Smooth muscle cell (in vitro differentiated cells): Measurements from ENCODE around the gene OR9Q1. TPM values are rescaled to one million over a fixed set of nuclear protein-coding genes. Genes with fewer than 3 reads are reported as not detected.

Source experiments
- DNase-seq: peaks from one replicate; lab custom pipeline; 2025; ENCODE audit not compliant: unreplicated experiment; lab: John Stamatoyannopoulos, UW
- H2AFZ ChIP-seq: fragments of 200-600 bp; sonication (generic); 2 replicates; pipeline ENCODE4 v1.6.0; 2016; ENCODE audit warnings: antibody characterized with exemption, low read depth, mild to moderate bottlenecking
- H3F3A ChIP-seq: fragments of 200-600 bp; sonication (generic); 2 replicates; pipeline ENCODE4 v1.6.0; 2017; ENCODE audit warnings: antibody characterized with exemption, low read depth
- H3K27ac ChIP-seq: fragments of 200-600 bp; sonication (generic); 2 replicates; pipeline ENCODE4 v1.5.1; 2016; ENCODE audit warnings: low read depth, mild to moderate bottlenecking
- H3K27me3 ChIP-seq: fragments of 200-600 bp; sonication (generic); 2 replicates; pipeline ENCODE4 v1.6.1; 2016; ENCODE audit warnings: low read depth, mild to moderate bottlenecking
- H3K36me3 ChIP-seq: fragments of 200-600 bp; sonication (generic); 2 replicates; pipeline ENCODE4 v1.5.1; 2016; ENCODE audit warnings: low read depth
- H3K4me1 ChIP-seq: fragments of 200-600 bp; sonication (generic); 2 replicates; pipeline ENCODE4 v1.5.1; 2016; ENCODE audit warnings: low read depth
- H3K4me2 ChIP-seq: fragments of 200-600 bp; sonication (generic); 2 replicates; pipeline ENCODE4 v1.6.0; 2016; ENCODE audit warnings: mild to moderate bottlenecking
- H3K4me3 ChIP-seq: fragments of 200-600 bp; sonication (generic); 2 replicates; pipeline ENCODE4 v1.5.1; 2016; ENCODE audit warnings: mild to moderate bottlenecking
- H3K79me2 ChIP-seq: fragments of 200-600 bp; sonication (generic); 2 replicates; pipeline ENCODE4 v1.6.0; 2016; ENCODE audit warnings: low read depth, mild to moderate bottlenecking
- H3K9ac ChIP-seq: fragments of 200-600 bp; sonication (generic); 2 replicates; pipeline ENCODE4 v1.6.0; 2016; ENCODE audit warnings: low read depth
- H3K9me3 ChIP-seq: fragments of 200-600 bp; sonication (generic); replicated peaks from 2 replicates; pipeline ENCODE4 v1.5.1; 2016; ENCODE audit warnings: low read depth
- H4K20me1 ChIP-seq: fragments of 200-600 bp; sonication (generic); 2 replicates; pipeline ENCODE4 v1.6.0; 2016; ENCODE audit warnings: low read depth
- CTCF ChIP-seq: fragments of 200-600 bp; sonication (generic); IDR thresholded peaks from 2 replicates; pipeline ENCODE4 v1.5.1; 2017; ENCODE audit warnings: borderline replicate concordance, mild to moderate bottlenecking, antibody characterized with exemption; ENCODE audit not compliant: insufficient read depth, poor library complexity, severe bottlenecking
- WGBS: methylation state at CpG from one replicate; pipeline ENCODE4 v1.1.7; 2016; ENCODE audit warnings: low lambda C conversion rate; 5-methylcytosine and 5-hydroxymethylcytosine counted together
- polyA plus RNA-seq: library from polyadenylated mRNA; unstranded; fragments of >200 nt; fragmentation: Nextera tagmentation; extraction: Ambion mirVana; gene quantifications from 2 replicates; pipeline ENCODE4 v1.2.1, GENCODE V29; 2016
- total RNA-seq: library from RNA; depleted of rRNA; stranded (reverse); fragments of >200 nt; gene quantifications from 2 replicates; pipeline ENCODE4 v1.2.3, GENCODE V29; 2014

Gene OR9Q1
- total and polyA plus RNA-seq, 2 experiments from 2014 or later = not detected

GRCh38 chr11:58057481-58057880 is 33.8 kb downstream of the OR9Q1 start:
- peak overlapping the region; percentile 66 for H3K4me2 ChIP-seq
- H3K36me3 ChIP-seq = no peaks in the 10 kb centered on the region
- H3F3A ChIP-seq = no peaks in the 10 kb centered on the region
- peaks cover 7% of the 10 kb centered on the region for H3K4me1 ChIP-seq
- WGBS = 70% methylated on average over 3 of the region's 3 CpGs
- H3K27me3 ChIP-seq = no peaks in the 10 kb centered on the region
- no peaks in the 10 kb centered on the region for H3K79me2 ChIP-seq
- H3K27ac ChIP-seq = peak overlapping the region; percentile 89
- H3K4me3 ChIP-seq = no peak overlapping the region
- no peak for TF ChIP-seq CTCF
- no peaks in the 10 kb centered on the region for H3K9me3 ChIP-seq
- H4K20me1 ChIP-seq = no peaks in the 10 kb centered on the region
- DNase-seq = no peak
- H3K9ac ChIP-seq = no peak overlapping the region
- peak overlapping the region; percentile 25 for H2AFZ ChIP-seq

GRCh38 chr11:58058276-58059006 is 34.8 kb downstream of the OR9Q1 start:
- Histone ChIP-seq H3K4me3 (no peak overlapping the region), H3F3A (no peaks in the 10 kb centered on the region), H4K20me1 (no peaks in the 10 kb centered on the region), H3K4me2 (peak overlapping the region; percentile 66), H3K36me3 (no peaks in the 10 kb centered on the region), H3K27ac (peak overlapping the region; percentile 89), H3K4me1 (peaks cover 7% of the 10 kb centered on the region), H2AFZ (peak overlapping the region; percentile 48), H3K9ac (peak overlapping the region; percentile 56), H3K27me3 (no peaks in the 10 kb centered on the region), H3K9me3 (no peaks in the 10 kb centered on the region), H3K79me2 (no peaks in the 10 kb centered on the region)
- 74% methylated on average over 13 of the region's 13 CpGs for WGBS
- no peak for DNase-seq
- TF ChIP-seq CTCF = no peak

- Histone ChIP-seq H3K36me3 (no peaks in the 10 kb centered on the region), H3F3A (no peaks in the 10 kb centered on the region), H3K4me1 (peaks cover 7% of the 10 kb centered on the region), H3K9ac (peak overlapping the region; percentile 56), H3K27me3 (no peaks in the 10 kb centered on the region), H3K9me3 (no peaks in the 10 kb centered on the region), H3K4me2 (peak overlapping the region; percentile 66), H3K79me2 (no peaks in the 10 kb centered on the region), H4K20me1 (no peaks in the 10 kb centered on the region), H3K4me3 (no peak overlapping the region), H2AFZ (peak overlapping the region; percentile 48), H3K27ac (peak overlapping the region; percentile 89)
- 6% methylated on average over 4 of the region's 4 CpGs for WGBS
- TF ChIP-seq CTCF = no peak
- no peak for DNase-seq
These were observed 35.3 kb downstream of the OR9Q1 start for GRCh38 chr11:58059007-58059350.

GRCh38 chr11:58060535-58060934 is 36.9 kb downstream of the OR9Q1 start:
- H3K27me3 ChIP-seq = no peaks in the 10 kb centered on the region
- H3K9me3 ChIP-seq = no peaks in the 10 kb centered on the region
- H4K20me1 ChIP-seq = no peaks in the 10 kb centered on the region
- H3K36me3 ChIP-seq = no peaks in the 10 kb centered on the region
- no peak overlapping the region for H3K27ac ChIP-seq
- H3K4me3 ChIP-seq = no peak overlapping the region
- no peak for DNase-seq
- H3K4me1 ChIP-seq = peaks cover 7% of the 10 kb centered on the region
- no peak for TF ChIP-seq CTCF
- WGBS = 92% methylated on average over 3 of the region's 3 CpGs
- no peaks in the 10 kb centered on the region for H3F3A ChIP-seq
- no peak overlapping the region for H3K9ac ChIP-seq
- H2AFZ ChIP-seq = peak overlapping the region; percentile 23
- H3K4me2 ChIP-seq = no peak overlapping the region
- H3K79me2 ChIP-seq = no peaks in the 10 kb centered on the region
